ENCODE results near the gene ATP11A.

ATP11A gene

DNA sequence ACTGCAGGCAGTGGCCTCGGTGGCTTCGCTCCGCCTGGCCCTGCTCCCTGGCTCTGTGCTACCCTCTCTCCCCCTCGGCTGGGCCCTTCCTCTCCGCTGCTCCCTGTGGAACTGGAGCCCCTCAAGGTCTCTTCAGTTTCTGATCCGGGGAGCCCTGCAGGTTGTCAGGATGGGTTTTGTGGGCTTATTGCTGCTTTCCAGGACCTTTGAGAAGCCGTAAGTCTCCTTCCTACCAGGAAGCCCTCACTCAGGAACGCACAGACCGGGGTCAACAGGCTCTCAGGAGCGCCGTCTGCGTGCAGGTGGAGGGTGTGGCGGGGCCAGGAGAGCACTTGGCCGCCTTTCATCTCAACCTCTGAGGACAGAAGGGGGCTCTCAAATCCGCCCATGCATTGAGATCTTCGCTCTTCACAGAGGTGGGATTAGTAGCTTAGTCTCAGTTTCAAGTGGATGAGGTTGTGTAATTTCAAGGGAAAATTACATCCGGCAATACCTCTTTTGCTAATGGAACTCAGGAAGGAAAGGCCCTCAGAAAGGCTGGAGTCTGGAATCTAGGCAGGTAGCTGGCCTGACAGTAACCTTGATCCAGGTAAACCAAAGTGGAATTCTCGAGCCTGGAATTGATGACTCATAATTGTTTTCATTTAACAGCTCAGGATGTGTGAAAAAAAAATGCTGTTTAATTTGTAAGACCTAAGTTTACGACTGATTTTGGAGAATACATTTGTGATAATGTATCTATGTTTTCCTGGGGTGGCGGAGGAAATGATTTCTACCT is 102.0 kb downstream of the ATP11A start:
- Histone ChIP-seq H4K20me1 (ENCODE audit: insufficient read depth, low read length) (no peaks in the 10 kb centered on the region), H3K9me3 (ENCODE audit: insufficient read depth, low read length) (no peaks in the 10 kb centered on the region), H3K4me2 (ENCODE audit: low read length) (no peak overlapping the region), H2AFZ (ENCODE audit: low read depth, low read length) (no peak overlapping the region), H3K79me2 (ENCODE audit: low read length) (no peaks in the 10 kb centered on the region; the same call in 1 of the 2 replicates), H3K27ac (ENCODE audit: low read length) (no peak overlapping the region), H3K9ac (ENCODE audit: low read length) (no peak overlapping the region), H3K4me3 (ENCODE audit: low read length) (no peak overlapping the region), H3K27me3 (ENCODE audit: low read depth, low read length) (no peaks in the 10 kb centered on the region), H3K36me3 (replicated peaks; ENCODE audit: low read depth, low read length) (peaks cover 27% of the 10 kb centered on the region), H3K4me1 (ENCODE audit: low read length) (no peaks in the 10 kb centered on the region)
- TF ChIP-seq EZH2phosphoT487 (IDR thresholded peaks at IDR 0.05; ENCODE audit: low read depth) = no peak
- TF ChIP-seq, protein P1, sequence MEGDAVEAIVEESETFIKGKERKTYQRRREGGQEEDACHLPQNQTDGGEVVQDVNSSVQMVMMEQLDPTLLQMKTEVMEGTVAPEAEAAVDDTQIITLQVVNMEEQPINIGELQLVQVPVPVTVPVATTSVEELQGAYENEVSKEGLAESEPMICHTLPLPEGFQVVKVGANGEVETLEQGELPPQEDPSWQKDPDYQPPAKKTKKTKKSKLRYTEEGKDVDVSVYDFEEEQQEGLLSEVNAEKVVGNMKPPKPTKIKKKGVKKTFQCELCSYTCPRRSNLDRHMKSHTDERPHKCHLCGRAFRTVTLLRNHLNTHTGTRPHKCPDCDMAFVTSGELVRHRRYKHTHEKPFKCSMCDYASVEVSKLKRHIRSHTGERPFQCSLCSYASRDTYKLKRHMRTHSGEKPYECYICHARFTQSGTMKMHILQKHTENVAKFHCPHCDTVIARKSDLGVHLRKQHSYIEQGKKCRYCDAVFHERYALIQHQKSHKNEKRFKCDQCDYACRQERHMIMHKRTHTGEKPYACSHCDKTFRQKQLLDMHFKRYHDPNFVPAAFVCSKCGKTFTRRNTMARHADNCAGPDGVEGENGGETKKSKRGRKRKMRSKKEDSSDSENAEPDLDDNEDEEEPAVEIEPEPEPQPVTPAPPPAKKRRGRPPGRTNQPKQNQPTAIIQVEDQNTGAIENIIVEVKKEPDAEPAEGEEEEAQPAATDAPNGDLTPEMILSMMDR (IDR thresholded peaks at IDR 0.05; ENCODE audit: low read depth, low read length) = no peak

DNA sequence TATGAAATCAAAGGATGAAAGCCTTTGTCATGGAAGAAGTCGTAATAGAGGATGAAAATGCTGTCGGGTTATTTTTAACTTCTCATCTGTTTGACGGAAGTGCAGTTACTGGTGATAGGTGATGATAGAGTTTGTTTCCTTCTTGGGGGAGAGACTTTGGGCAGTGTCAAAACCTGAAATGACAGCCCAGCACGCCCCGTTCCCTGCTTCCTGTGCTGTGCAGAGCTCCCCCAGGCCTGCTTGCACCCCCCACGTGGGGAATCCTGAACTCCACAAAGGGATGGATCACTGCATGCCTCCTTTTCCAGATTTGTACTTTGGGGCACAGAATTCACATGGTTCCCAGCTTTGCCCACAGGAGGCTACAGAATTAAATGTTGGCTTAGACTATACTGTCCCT is 102.7 kb downstream of the ATP11A start:
- Histone ChIP-seq H2AFZ (ENCODE audit: low read depth, low read length) (no peak overlapping the region), H3K9ac (ENCODE audit: low read length) (no peak overlapping the region), H4K20me1 (ENCODE audit: insufficient read depth, low read length) (no peaks in the 10 kb centered on the region), H3K27ac (ENCODE audit: low read length) (no peak overlapping the region), H3K79me2 (ENCODE audit: low read length) (no peaks in the 10 kb centered on the region; the same call in 1 of the 2 replicates), H3K9me3 (ENCODE audit: insufficient read depth, low read length) (no peaks in the 10 kb centered on the region), H3K27me3 (ENCODE audit: low read depth, low read length) (no peaks in the 10 kb centered on the region), H3K4me1 (ENCODE audit: low read length) (no peaks in the 10 kb centered on the region), H3K36me3 (replicated peaks; ENCODE audit: low read depth, low read length) (peaks cover 28% of the 10 kb centered on the region), H3K4me2 (ENCODE audit: low read length) (no peak overlapping the region), H3K4me3 (ENCODE audit: low read length) (no peak overlapping the region)
- TF ChIP-seq, protein P1 (IDR thresholded peaks at IDR 0.05; ENCODE audit: low read depth, low read length) = no peak
- TF ChIP-seq EZH2phosphoT487 (IDR thresholded peaks at IDR 0.05; ENCODE audit: low read depth) = no peak

DNA sequence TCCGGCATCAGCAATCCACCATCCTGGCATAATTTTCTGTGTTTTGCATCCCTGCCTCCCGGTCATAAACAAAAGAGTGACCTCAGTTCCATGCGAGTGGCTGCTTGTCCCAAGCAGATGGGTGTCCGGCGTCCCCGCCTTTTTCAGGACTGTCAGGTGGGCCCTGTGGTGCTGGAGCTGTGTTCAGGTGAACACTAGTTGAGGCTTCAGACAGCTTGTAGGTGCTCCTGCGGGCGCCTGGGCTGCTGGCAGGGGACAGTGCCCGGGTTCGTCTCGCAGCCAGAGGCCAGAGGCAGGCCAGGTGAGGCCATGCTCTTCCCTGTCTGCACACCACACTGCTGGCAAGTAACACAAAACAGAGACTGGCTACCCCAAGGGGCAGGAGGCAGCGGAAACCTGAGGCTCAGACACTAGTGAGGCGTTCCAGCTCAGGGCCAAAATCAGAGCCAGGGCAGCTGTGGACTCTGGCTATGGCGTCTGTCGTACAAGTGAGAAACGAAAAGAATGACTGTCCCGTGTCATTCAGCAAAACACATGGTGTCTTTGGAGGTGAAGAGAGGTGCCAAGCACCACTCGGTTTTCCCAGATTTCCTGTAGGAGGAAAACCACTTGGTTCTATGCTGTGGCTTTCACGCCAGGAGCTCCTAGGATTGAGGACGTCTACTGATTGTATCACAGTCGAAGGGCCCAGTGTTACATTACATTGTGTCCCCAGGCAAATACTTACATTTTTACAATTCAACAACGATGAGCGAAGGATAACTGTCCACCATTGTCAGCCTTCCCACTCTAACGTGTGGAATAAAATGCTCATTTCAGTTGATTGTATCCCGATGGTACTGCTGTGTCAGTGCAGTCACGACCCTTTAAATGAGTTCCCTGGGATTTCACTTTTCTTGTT is 104.0 kb downstream of the ATP11A start:
- Histone ChIP-seq H3K27me3 (ENCODE audit: low read depth, low read length) (no peaks in the 10 kb centered on the region), H3K9me3 (ENCODE audit: insufficient read depth, low read length) (no peaks in the 10 kb centered on the region), H3K4me1 (ENCODE audit: low read length) (no peaks in the 10 kb centered on the region), H3K27ac (ENCODE audit: low read length) (no peak overlapping the region), H3K4me2 (ENCODE audit: low read length) (no peak overlapping the region), H3K79me2 (ENCODE audit: low read length) (no peaks in the 10 kb centered on the region; the same call in 1 of the 2 replicates), H2AFZ (ENCODE audit: low read depth, low read length) (no peak overlapping the region), H3K4me3 (ENCODE audit: low read length) (no peak overlapping the region), H3K36me3 (replicated peaks; ENCODE audit: low read depth, low read length) (peaks cover 37% of the 10 kb centered on the region), H4K20me1 (ENCODE audit: insufficient read depth, low read length) (no peaks in the 10 kb centered on the region), H3K9ac (ENCODE audit: low read length) (no peak overlapping the region)
- TF ChIP-seq, protein P1 (IDR thresholded peaks at IDR 0.05; ENCODE audit: low read depth, low read length) = no peak
- TF ChIP-seq EZH2phosphoT487 (IDR thresholded peaks at IDR 0.05; ENCODE audit: low read depth) = no peak

DNA sequence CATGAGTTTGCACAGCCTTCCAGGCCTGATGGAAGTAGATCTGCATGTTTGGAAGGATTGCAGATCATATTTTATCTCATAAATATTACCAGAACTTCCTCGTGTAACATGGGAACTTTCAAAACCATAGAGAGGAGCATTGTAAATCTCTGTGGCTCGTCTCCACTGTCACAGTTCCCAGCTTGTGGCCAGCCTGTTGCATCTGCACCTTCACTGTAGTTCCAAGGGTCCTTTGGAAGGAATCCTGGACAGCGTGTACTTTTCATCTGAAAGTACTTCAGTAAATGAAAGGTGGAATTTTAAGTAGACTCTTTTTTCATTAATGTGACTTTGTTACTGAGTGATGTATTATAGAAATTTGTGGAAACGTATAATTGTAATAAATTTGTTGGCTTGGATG is 105.4 kb downstream of the ATP11A start:
- peaks cover 2% of the 10 kb centered on the region for H3K4me1 ChIP-seq (ENCODE audit: low read length)
- no peaks in the 10 kb centered on the region for H3K27me3 ChIP-seq (ENCODE audit: low read depth, low read length)
- no peak overlapping the region for H2AFZ ChIP-seq (ENCODE audit: low read depth, low read length)
- H3K36me3 ChIP-seq (replicated peaks; ENCODE audit: low read depth, low read length) = peaks cover 49% of the 10 kb centered on the region
- no peak overlapping the region for H3K4me3 ChIP-seq (ENCODE audit: low read length)
- no peak for TF ChIP-seq EZH2phosphoT487 (IDR thresholded peaks at IDR 0.05; ENCODE audit: low read depth)
- no peak overlapping the region for H3K27ac ChIP-seq (ENCODE audit: low read length)
- H3K9ac ChIP-seq (ENCODE audit: low read length) = no peak overlapping the region
- no peaks in the 10 kb centered on the region for H3K9me3 ChIP-seq (ENCODE audit: insufficient read depth, low read length)
- no peaks in the 10 kb centered on the region; the same call in 1 of the 2 replicates for H3K79me2 ChIP-seq (ENCODE audit: low read length)
- no peaks in the 10 kb centered on the region for H4K20me1 ChIP-seq (ENCODE audit: insufficient read depth, low read length)
- H3K4me2 ChIP-seq (ENCODE audit: low read length) = no peak overlapping the region
